HG03439 (cell line): ENCODE data around the gene SLCO3A1.

Experiments
- ATAC-seq: cut with Tn5 transposase; IDR thresholded peaks from one replicate; pipeline ENCODE4 v1.9.1; 2021; ENCODE audit warnings: mild to moderate bottlenecking, moderate library complexity; ENCODE audit not compliant: unreplicated experiment

Gene SLCO3A1

GRCh38 chr15:91881569-91882297 is 28.2 kb downstream of the SLCO3A1 start:
- no peak for ATAC-seq

- ATAC-seq: no peak
These were observed 29.5 kb downstream of the SLCO3A1 start for GRCh38 chr15:91882858-91883586.

- ATAC-seq: no peak
These were observed 31.1 kb downstream of the SLCO3A1 start for GRCh38 chr15:91884606-91885005.

GRCh38 chr15:91885054-91885453 is 31.5 kb downstream of the SLCO3A1 start:
- ATAC-seq: no peak

GRCh38 chr15:91885714-91886270 is 32.3 kb downstream of the SLCO3A1 start:
- ATAC-seq: no peak

GRCh38 chr15:91886878-91887277 is 33.4 kb downstream of the SLCO3A1 start:
- no peak for ATAC-seq

- ATAC-seq: no peak
These were observed 33.8 kb downstream of the SLCO3A1 start for GRCh38 chr15:91887321-91887720.

GRCh38 chr15:91887921-91888373 is 34.4 kb downstream of the SLCO3A1 start:
- no peak for ATAC-seq

GRCh38 chr15:91889111-91889815 is 35.8 kb downstream of the SLCO3A1 start:
- no peak for ATAC-seq

GRCh38 chr15:91890614-91891013 is 37.1 kb downstream of the SLCO3A1 start:
- ATAC-seq: no peak

GRCh38 chr15:91891101-91891500 is 37.6 kb downstream of the SLCO3A1 start:
- ATAC-seq: no peak

- ATAC-seq: no peak
These were observed 38.4 kb downstream of the SLCO3A1 start for GRCh38 chr15:91891788-91892345.

GRCh38 chr15:91892436-91892835 is 38.9 kb downstream of the SLCO3A1 start:
- ATAC-seq: no peak

GRCh38 chr15:91894606-91895005 is 41.1 kb downstream of the SLCO3A1 start:
- no peak for ATAC-seq

- no peak for ATAC-seq
These were observed 41.5 kb downstream of the SLCO3A1 start for GRCh38 chr15:91895051-91895450.

GRCh38 chr15:91896341-91897055 is 43.0 kb downstream of the SLCO3A1 start:
- no peak for ATAC-seq

- no peak for ATAC-seq
These were observed 44.3 kb downstream of the SLCO3A1 start for GRCh38 chr15:91897585-91898372.

- no peak for ATAC-seq
These were observed 45.3 kb downstream of the SLCO3A1 start for GRCh38 chr15:91898843-91899242.

- no peak for ATAC-seq
These were observed 51.4 kb downstream of the SLCO3A1 start for GRCh38 chr15:91904942-91905341.

- ATAC-seq: no peak
These were observed 54.9 kb downstream of the SLCO3A1 start for GRCh38 chr15:91908391-91908790.
